CD4-positive, alpha-beta T cell treated with Interleukin-1 beta for 1 hour (primary cell): ENCODE measurements around the gene ELOVL7.
"Not testable (repeated sequence)": the region's sequence is repeated elsewhere in the genome, so short reads cannot be mapped to it uniquely, and the experiment has no call there.

Experiments used
- DNase-seq, 2 donors: peaks; one replicate each; pipeline ENCODE4 v3.0.0-alpha.2; 2020 to 2022

Gene ELOVL7

GRCh38 chr5:60792438-60792837 lies 51.6 kb downstream of the ELOVL7 start:
- DNase-seq: no peak

GRCh38 chr5:60789551-60789950 lies 54.5 kb downstream of the ELOVL7 start:
- DNase-seq: no peak

- no peak for DNase-seq
These were observed 55.1 kb downstream of the ELOVL7 start for GRCh38 chr5:60788863-60789513.

- no peak for DNase-seq
These were observed 64.6 kb downstream of the ELOVL7 start for GRCh38 chr5:60779466-60779865.

- no peak for DNase-seq
These were observed 67.7 kb downstream of the ELOVL7 start for GRCh38 chr5:60776343-60776742.

- DNase-seq: no peak
These were observed 78.9 kb downstream of the ELOVL7 start for GRCh38 chr5:60765019-60765709.

GRCh38 chr5:60763061-60763460 lies 81.0 kb downstream of the ELOVL7 start:
- no peak for DNase-seq

- no peak for DNase-seq
These were observed 89.6 kb downstream of the ELOVL7 start for GRCh38 chr5:60754495-60754894.

GRCh38 chr5:60744682-60745081 lies 99.4 kb downstream of the ELOVL7 start:
- no peak for DNase-seq

- DNase-seq: no peak
These were observed 100.4 kb downstream of the ELOVL7 start for GRCh38 chr5:60743511-60744314.

GRCh38 chr5:60740322-60740721 lies 103.7 kb downstream of the ELOVL7 start:
- DNase-seq: no peak

GRCh38 chr5:60738933-60739332 lies 105.1 kb downstream of the ELOVL7 start:
- no peak for DNase-seq

- no peak for DNase-seq
These were observed 105.6 kb downstream of the ELOVL7 start for GRCh38 chr5:60738461-60738860.

GRCh38 chr5:60730858-60731257 lies 113.2 kb downstream of the ELOVL7 start:
- not testable (repeated sequence) for DNase-seq

GRCh38 chr5:60727033-60727679 lies 116.9 kb downstream of the ELOVL7 start:
- DNase-seq: no peak

- no peak for DNase-seq
These were observed 119.9 kb downstream of the ELOVL7 start for GRCh38 chr5:60724126-60724525.

GRCh38 chr5:60722416-60722815 lies 121.7 kb downstream of the ELOVL7 start:
- DNase-seq: no peak

- DNase-seq: no peak
These were observed 124.7 kb downstream of the ELOVL7 start for GRCh38 chr5:60719329-60719728.

GRCh38 chr5:60718166-60718892 lies 125.7 kb downstream of the ELOVL7 start:
- no peak for DNase-seq

- DNase-seq: not testable (repeated sequence)
These were observed 128.7 kb downstream of the ELOVL7 start for GRCh38 chr5:60715201-60715928.

- DNase-seq: no peak
These were observed 131.1 kb downstream of the ELOVL7 start for GRCh38 chr5:60712950-60713349.

GRCh38 chr5:60711892-60712291 lies 132.2 kb downstream of the ELOVL7 start:
- DNase-seq: not testable (repeated sequence)
